ENCODE data around the gene XRCC1.
"Not testable (repeated sequence)": the region's sequence is repeated elsewhere in the genome, so short reads cannot be mapped to it uniquely, and the experiment has no call there.

Gene XRCC1

GRCh38 chr19:43600326-43600725 is 25.0 kb upstream of the XRCC1 start:
- not testable (repeated sequence) for DNase-seq (ENCODE audit: low read depth in 3 of 3)

GRCh38 chr19:43599635-43600295 is 24.4 kb upstream of the XRCC1 start:
- DNase-seq (ENCODE audit: low read depth in 3 of 3): no peak

- DNase-seq (ENCODE audit: low read depth in 3 of 3): no peak
These were observed 23.3 kb upstream of the XRCC1 start for GRCh38 chr19:43598445-43599240.

GRCh38 chr19:43597876-43598275 is 22.5 kb upstream of the XRCC1 start:
- DNase-seq (ENCODE audit: low read depth in 3 of 3): no peak

GRCh38 chr19:43596842-43597461 is 21.6 kb upstream of the XRCC1 start:
- no peak for DNase-seq (ENCODE audit: low read depth in 3 of 3)

- DNase-seq (ENCODE audit: low read depth in 3 of 3): peak; percentile 100
These were observed 20.9 kb upstream of the XRCC1 start, which contains the start of the genes IRGQ and ZNF576 for GRCh38 chr19:43595999-43596841. TSS of gene IRGQ (minus strand) at chr19:43596134. CDS start at chr19:43595338, 796 bp downstream. TSS of gene ZNF576 (plus strand) at chr19:43596595. CDS start at chr19:43597109, 514 bp downstream.

- no peak for DNase-seq (ENCODE audit: low read depth in 3 of 3)
These were observed 20.3 kb upstream of the XRCC1 start for GRCh38 chr19:43595605-43595998.

- DNase-seq (ENCODE audit: low read depth in 3 of 3): peak; percentile 46 to 65 (median 49)
These were observed 19.6 kb upstream of the XRCC1 start for GRCh38 chr19:43594710-43595604.

GRCh38 chr19:43594081-43594697 is 18.9 kb upstream of the XRCC1 start:
- no peak for DNase-seq (ENCODE audit: low read depth in 3 of 3)

GRCh38 chr19:43592800-43593350 is 17.5 kb upstream of the XRCC1 start:
- no peak for DNase-seq (ENCODE audit: low read depth in 3 of 3)

GRCh38 chr19:43591904-43592772 is 16.8 kb upstream of the XRCC1 start:
- no peak for DNase-seq (ENCODE audit: low read depth in 3 of 3)

- DNase-seq (ENCODE audit: low read depth in 3 of 3): no peak
These were observed 14.4 kb upstream of the XRCC1 start for GRCh38 chr19:43589678-43590077.

- no peak for DNase-seq (ENCODE audit: low read depth in 3 of 3)
These were observed 13.9 kb upstream of the XRCC1 start for GRCh38 chr19:43589277-43589676.

- DNase-seq (ENCODE audit: low read depth in 3 of 3): not testable (repeated sequence)
These were observed 11.7 kb upstream of the XRCC1 start for GRCh38 chr19:43587029-43587428.

GRCh38 chr19:43586346-43586745 is 11.0 kb upstream of the XRCC1 start:
- DNase-seq (ENCODE audit: low read depth in 3 of 3): no peak

- no peak for DNase-seq (ENCODE audit: low read depth in 3 of 3)
These were observed 9.2 kb upstream of the XRCC1 start for GRCh38 chr19:43584484-43584883.

- DNase-seq (ENCODE audit: low read depth in 3 of 3): no peak
These were observed 7.2 kb upstream of the XRCC1 start for GRCh38 chr19:43582495-43582894.

- no peak for DNase-seq (ENCODE audit: low read depth in 3 of 3)
These were observed 6.1 kb upstream of the XRCC1 start for GRCh38 chr19:43581467-43581866.

GRCh38 chr19:43578787-43579186 is 3.5 kb upstream of the XRCC1 start:
- no peak for DNase-seq (ENCODE audit: low read depth in 3 of 3)
